PFSK-1 (cell line): ENCODE data around the gene RASA2.

Source experiments
- FOXP2 ChIP-seq: optimal IDR thresholded peaks from 2 replicates; pipeline ENCODE3; 2011; ENCODE audit warnings: borderline replicate concordance, control low read depth, inconsistent platforms; ENCODE audit not compliant: insufficient read depth; ENCODE audit errors: extremely low read length, extremely low read depth
- POLR2AphosphoS5 ChIP-seq: IDR thresholded peaks from 2 replicates; pipeline ENCODE4 v1.6.1; 2012; ENCODE audit warnings: low read depth, mild to moderate bottlenecking, control low read depth, low read length, moderate library complexity
- SIN3A ChIP-seq: IDR thresholded peaks from 2 replicates; pipeline ENCODE4 v1.6.1; 2012; ENCODE audit warnings: mild to moderate bottlenecking, low read length, moderate library complexity, borderline replicate concordance; ENCODE audit not compliant: insufficient read depth
- TAF1 ChIP-seq: IDR thresholded peaks from 2 replicates; pipeline ENCODE4 v1.6.1; 2012; ENCODE audit warnings: low read length, control low read depth, borderline replicate concordance; ENCODE audit not compliant: insufficient read depth

- TF ChIP-seq POLR2AphosphoS5 (no peak), TAF1 (no peak), SIN3A (no peak), FOXP2 (no peak)
Measured at GRCh38 chr3:141661229-141662196, 174.7 kb downstream of the RASA2 start.
